COLO829 (cell line): ENCODE measurements around the gene PTPRN2.

ENCODE experiments used
- DNase-seq: peaks from one replicate; pipeline ENCODE4 v3.0.0; 2012; ENCODE audit warnings: low spot score

Gene PTPRN2

DNA sequence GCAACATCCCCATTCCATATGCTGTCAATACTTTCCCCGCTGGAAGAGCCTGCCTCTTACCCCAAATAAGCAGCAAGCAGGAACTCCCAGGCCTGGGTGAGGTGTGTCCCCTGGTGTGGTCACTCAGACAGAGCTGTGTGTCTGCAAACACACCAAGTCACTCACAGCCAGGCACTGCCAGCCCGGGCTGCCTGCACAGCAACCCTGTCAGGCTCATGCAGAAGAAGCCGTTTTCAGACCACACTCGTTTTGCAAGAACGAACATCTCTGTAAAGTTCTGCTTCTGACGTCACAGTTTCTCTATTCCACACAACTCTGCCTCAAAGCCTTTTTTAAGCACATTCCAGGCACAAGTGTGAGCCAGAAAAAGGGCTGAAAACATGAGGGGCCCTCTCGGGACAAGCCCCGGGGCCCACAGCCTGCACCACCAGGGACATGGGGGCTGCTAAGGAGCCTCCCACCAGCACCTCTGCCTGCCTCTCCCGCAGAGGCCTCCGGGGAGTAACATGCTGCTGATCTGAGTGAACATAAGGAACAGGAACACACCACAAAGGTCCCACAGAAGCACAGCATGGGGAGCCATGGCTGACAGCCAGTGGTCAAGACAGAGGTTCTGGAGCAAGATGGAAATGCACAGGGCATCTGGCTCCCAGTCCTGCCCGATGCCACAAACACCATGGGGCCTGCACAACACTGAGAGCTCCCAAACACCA is 11.4 kb downstream of the PTPRN2 start:
- no peak for DNase-seq

DNA sequence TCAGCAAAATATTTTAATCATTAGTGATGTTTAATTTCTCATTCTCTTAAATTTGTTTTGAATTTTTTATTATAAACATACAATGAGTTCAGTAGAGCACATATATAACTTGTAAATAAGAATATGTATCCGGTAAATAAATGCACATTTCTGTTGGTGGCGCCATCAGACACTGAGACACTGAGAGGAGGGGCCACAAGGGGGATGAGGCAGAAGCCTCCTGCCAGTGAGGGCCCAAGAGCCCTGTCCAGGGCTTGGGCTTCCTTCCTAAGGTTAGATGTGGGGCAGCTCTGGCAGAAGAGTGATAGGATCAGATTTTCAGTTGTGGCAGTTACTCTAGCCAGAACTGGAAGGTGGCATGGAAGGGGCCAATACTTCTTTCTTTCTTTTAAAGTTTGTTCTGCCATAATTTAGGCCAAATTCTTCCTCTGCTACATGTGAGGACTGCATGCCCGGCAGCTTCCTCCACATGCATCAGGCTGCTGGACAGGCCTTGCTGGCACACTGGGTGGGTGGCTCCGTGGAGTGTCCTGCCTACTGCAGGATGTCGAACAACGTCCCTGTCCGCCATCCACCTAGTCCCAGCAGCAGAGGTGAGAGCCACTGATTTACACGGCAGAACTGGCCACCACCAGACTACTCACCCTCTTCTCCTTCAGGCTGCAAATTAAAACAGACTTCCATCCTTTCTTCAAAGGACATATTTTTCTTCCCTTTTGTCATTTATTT is 13.2 kb downstream of the PTPRN2 start:
- DNase-seq: no peak

DNA sequence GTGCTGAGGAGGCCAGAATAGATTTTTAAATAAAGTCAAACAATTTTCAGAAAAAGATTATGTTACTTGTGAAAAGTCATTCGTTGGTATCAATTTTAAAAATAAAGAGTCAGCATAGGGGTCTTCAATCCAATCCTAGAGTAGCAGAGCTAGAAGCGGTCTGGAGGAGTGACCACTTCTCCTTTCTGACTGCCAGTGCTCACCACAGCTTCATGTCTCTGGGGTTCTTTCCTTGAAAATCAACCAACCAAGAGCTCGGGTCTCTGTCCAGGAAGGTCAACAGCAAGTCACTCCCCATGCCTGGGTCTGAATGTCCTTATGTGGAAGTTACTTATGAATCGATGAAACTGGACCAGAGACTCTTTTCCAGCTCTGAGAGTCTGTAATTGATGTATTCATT is 14.3 kb downstream of the PTPRN2 start:
- DNase-seq: no peak

DNA sequence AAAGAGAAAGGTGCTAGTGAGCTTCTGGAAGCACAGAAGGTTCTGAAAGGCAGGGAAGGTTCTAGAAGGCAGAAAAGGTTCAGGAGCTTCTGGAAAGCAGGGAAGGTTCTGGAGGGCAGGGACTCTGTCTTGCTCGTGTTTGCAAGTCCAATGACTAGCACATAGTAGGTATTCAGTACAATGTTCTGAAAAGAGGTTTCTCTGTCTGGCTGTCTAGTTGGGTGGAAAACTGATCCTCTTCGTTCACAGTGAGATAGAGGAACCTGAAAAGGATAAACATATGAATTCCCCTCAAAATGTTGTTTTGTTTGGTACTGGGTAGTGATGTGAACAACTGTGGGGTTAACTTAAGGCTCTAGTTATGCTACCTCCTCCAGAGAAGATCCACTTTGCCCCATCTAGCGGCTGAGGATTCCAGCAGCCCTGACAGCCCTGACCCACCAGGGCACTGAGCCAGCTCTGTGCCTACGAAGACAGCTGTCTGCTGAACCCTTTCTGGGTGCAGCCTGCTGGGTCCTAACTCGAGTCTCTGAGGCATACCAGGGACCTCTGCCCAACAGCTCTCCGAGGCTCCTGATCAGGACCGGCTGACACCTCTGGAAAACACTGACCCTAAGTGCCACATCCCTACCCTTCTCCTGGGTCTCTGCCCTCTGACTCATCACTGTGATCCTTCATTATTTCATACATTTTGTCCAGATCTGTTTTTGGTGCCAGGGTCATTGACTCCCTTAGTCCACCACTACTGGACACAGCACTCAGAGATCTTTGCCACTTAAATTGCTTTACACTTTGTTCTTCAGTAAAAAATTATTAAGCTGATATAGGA is 15.4 kb downstream of the PTPRN2 start:
- no peak for DNase-seq

DNA sequence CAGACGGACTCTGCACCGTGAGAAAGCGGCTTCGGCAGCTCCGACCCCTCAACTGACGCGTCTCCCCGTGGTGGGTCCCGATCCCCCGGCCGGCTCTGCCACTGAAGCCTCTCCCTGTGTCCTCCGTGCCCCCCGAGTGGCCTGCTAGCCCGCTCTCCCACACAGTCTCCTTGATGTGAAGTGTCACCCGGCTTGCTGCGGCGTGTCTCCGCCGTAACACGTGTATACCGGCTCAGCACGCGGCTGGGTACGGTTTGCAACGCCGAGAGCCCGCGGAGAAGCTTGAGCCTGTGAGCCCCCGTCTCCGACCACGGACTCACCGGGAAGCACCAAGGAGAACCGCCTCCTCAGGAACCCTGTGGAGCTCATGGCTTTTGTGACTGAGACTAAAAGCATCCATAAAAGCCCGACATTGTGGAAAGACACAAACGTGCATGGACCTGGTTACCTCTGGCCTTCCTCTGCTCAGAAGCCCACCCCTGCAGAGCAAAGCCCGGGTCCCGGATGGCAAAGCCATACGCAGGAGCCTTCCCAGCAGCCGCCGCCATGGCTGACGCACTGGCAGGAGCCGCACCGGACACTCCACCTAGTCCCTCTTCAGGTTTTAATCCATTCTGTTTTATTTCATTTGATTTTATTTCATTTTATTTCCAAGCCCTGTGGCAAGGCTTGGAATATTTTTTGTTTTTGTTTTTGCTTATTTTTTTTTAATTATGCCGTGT is 17.0 kb downstream of the PTPRN2 start:
- DNase-seq: no peak

DNA sequence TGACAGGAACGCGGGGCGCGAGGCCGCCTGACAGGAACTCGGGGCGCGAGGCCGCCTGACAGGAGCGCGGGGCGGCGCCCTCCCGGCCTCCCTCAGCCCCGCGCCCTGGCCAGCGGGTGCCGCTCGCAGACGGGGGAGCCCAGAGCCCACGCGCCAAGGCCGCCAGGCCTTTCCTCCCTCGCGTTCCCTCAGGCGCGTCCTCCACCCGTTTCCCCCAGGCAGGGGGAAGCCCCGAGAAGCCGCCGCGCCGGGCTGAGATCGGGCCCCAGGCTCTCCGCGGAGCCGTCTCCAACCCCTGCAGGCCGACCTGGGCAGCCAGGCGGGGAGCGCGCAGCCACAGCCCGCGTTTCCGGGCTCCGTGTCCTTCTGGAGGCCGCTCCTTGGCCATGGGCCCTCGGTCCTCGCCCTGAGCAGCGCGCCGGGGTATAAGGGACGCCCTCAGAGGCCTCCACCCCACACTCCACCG is 17.7 kb downstream of the PTPRN2 start:
- DNase-seq: no peak

DNA sequence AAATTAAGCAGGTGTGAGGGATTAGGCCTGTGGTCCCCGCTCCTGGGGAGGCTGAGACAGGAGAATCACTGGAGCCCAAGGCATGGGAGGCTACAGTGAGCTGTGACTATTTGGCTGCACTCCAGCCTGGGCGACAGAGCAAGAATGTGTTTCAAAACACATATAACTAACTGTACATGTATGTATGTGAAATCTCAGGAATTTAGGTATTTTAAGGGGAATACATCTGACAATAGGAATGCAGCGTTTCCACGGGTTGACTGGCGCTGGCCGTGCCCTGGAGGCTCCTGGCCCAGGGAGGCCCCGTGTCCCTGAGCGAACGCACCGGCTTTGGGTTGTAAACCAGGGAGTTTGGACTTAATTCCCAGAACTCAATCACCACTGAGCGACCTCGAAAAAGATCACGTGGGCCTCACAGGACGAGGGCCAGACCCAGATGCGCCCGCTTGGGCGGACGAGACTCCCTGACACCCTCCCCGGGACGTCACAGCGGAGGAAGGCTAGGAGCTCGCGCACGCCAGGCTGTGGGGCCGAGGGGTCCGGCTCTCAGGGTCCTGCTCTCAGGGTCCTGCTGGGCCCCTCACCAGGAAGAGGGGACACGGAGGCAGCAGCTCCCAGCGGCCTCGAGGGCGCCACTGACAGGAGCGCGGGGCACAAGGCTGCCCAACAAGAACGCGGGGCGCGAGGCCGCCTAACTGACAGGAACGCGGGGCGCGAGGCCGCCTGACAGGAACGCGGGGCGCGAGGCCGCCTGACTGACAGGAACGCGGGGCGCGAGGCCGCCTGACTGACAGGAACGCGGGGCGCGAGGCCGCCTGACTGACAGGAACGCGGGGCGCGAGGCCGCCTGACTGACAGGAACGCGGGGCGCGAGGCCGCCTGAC is 18.4 kb downstream of the PTPRN2 start:
- no peak for DNase-seq

DNA sequence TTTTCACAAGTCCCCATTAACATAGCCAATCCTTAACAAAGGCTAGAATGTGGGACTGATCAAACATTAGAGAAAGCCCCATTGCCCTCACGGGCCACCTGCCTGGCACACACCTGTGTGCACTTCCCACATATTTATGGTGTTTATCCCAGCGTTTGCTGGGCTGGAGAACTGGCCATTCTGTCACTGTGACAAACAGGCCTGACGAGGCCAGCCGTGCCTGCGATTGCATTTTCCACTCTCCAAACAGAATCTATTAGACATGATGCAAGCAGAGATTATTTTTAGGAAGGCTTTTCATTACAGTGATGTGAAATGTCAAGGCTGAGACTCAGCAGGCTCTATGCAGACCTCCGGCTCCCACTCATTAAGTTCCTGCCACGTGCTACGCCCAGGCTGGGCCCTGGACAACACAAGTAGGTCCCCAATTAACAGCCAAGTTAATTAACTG is 20.4 kb downstream of the PTPRN2 start:
- DNase-seq: no peak

DNA sequence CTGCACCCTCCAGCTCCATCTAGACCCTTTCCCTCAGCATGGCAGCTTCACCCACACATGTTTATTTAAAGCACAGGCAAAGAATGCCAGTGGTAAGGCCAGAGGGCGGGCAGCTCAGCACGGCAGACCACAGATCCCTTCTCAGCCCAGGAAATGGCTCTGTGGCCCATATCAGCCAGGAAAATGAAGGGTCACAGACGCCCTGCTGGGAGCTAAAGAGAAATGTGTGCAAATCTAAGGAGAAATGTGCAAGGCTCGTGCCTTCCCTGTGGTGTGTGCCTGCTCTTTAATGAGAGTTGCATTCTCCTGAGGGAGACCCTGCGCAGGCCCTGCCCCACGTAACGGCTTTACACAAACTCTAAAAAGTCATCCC is 23.0 kb downstream of the PTPRN2 start:
- no peak for DNase-seq

DNA sequence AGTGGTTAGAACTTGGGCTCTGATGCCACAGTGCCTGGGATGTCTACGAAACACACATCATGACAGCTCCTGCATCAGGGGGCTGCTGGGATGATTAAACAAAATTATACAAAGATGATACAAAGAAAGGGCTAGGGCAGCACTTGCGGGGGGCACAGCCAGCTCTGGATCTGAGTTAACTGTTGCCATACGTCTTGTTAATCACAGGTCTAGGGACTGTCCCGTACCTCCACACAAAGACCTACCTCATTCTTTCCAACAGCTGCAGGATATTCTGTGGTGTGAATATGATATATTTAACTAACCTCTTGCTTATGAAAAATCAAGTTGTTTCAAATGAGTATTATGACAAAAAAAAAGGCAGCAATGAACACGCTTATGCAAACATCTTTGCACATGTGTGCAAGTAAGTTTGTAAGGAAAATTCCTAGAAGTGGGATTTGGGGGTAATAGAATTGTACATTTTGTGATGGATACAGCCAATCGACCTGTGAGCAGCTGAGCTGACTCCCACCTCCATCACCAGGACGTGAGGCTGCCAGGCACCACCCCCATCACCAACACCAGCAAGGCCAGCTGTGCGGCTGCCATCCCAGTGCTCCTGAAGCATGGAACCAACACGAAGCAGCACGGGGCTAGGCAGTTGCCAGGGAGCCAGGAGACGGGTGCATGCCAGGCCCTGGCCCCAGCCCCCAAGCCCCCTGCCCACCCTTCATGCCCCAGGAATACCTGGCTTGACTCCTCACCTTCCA is 23.5 kb downstream of the PTPRN2 start:
- DNase-seq: no peak

DNA sequence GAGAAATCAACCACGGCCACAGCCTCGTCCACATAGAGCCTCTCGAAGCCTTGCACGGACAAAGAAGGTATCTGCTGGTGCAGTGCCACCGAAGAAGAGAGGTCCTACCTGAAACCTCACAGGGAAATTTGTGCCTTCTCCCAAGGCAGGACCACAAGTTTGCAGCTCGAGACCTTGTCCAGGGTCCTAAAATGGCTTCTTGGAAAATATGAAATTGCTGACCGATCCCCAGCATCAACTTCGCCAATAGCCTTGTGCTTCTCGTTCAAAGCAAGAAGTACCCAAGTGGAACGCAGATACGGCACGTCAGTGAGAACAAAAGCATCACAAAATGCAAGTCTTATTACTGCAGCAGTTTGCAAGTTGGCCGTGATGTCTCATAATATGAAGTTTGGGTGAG is 24.6 kb downstream of the PTPRN2 start:
- no peak for DNase-seq

DNA sequence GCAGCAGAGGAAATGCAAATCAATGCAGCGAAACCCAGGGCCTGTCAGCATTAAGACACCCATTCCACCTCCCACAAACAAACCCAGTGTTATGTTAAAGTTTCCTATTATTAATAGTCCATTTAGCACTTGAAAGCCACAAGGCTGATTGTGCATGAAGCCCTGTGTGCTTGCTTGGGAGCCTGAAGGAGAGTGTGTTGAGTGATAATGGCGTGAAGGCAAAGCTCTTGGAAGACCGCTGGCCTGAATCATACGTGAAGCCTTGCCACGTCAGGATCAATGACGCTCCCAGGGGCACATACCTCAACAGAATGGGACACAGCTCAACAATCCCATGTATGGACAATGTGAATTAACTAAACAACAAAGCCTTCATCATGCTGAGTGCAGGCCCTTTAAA is 25.1 kb downstream of the PTPRN2 start:
- DNase-seq: no peak

DNA sequence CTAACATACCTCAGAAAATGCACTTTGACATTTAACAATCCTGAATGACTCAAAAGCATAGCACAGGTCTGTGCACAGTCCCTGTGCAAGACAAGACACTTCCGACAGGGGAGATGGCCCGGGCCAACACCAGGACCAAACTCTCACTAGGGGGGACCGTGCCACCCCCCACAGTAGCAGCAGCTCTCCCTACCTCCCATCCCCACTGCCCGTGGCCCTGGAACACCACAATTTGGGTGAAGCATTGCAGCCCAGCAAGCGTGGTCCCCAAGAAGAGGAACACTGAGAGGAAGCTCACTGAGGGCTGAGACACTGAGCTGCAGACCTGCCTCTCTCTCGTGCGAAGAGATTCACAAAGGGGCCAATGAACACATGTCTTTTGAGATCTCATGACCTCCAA is 26.0 kb downstream of the PTPRN2 start:
- DNase-seq: no peak

DNA sequence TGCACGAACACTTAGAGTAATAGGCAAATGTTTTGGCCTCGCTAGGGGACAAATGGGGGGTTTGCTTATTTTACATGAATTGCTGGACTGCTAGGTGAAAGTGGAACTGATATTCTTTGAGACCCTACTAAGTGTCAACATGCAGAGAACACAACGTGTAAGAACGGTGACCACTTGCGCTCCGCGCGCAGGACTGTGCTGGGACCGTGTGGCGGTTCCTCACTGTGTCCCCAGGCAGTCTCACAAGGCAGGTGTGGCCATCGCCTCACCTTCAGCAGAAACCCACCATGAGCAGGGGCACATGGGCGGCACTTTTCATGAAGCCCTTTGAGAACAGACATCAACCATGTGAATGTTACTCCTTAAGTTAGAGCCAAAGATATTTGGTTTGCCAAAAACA is 27.2 kb downstream of the PTPRN2 start:
- no peak for DNase-seq

DNA sequence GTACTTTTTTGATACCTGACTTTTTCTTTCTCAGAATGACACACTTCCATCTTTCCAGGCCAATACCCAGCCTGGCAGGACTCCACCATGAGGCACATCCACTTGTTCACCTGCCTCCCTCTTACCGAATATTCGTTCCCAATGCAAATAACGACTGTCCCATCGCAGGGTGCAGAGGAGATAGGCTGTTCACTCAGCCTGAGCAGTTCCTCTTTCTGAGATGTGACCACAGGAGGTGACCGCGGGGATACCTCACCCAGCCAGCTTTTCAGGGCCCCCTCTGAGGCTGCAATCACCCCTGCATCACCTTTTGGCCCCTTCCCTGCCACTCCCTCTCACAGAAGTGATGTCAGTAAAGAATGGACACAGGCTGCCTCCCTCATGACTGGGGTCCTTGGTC is 28.3 kb downstream of the PTPRN2 start:
- no peak for DNase-seq

DNA sequence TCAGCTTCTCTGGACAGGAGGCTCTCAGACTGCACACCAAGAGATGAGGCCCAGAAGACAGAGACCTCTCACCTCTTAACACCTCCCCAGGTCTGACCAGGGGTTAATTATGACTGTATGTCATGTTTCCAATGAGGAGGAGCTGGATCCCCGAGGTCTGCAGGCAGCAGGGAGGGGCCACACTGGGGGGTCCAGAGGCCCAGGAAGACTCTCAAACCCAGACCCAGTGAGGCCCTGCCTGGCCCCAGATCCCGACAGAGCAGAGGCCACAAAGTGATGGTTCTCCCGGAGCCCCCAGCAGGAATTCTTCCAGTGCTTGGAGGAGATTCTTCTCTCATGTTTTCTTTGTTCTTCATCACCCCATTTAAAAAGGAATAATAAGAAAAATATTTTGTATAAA is 28.8 kb downstream of the PTPRN2 start:
- no peak for DNase-seq

DNA sequence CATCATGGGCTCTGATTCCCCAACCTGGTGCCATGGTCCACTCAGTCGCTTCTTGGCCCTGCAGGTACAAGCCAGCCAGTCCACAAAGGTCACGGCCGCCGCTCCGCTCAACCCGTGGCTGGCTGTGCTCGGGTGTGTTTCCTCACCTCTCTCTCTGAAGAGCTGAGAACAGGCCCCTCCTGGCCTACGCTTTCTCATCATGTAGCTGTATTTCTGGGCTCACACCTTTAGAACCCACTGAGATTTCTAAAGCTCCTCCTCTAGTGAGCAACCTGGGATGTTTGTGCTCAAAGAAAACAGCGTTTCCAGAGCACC is 30.2 kb downstream of the PTPRN2 start:
- no peak for DNase-seq

DNA sequence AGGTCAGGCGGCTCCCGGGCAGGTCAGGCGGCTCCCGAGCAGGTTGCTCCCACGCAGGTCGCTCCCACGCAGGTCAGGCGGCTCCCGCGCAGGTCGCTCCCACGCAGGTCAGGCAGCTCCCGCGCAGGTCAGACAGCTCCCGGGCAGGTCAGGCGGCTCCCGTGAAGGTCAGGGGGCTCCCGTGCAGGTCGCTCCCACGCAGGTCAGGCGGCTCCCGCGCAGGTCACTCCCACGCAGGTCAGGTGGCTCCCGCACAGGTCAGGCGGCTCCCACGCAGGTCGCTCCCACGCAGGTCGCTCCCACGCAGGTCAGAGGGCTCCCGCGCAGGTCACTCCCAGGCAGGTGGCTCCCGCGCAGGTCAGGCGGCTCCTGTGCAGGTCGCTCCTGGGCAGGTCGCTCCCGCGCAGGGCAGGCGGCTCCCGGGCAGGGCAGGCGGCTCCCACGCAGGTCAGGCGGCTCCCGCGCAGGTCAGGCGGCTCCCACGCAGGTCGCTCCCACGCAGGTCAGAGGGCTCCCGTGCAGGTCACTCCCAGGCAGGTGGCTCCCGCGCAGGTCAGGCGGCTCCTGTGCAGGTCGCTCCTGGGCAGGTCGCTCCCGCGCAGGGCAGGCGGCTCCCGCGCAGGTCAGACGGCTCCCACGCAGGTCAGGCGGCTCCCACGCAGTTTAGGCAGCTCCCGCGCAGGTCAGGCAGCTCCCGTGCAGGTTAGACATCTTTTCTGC is 30.7 kb downstream of the PTPRN2 start:
- DNase-seq: no peak

DNA sequence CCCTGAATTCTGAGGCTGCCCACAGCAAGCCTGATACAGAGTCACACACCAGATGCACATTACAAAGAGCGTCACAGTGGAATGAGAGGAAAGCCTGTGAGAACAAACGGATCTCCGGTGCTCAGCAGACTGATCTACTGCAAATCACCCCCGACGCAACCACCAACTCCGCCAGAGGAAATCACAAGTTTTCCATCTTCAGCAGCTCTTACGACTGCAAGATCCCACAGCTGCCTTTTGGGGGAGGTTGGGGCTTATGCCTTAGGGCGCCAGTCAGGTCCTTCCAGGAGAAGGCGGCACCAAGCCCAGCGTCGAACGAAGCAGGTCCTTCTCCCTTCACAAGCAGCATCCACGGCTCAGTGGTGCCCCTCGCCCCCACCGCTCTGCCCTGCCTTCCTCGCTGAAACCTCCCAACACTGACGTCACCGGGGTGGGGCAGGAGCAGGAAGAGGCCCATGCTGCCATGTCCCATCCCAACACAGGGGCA is 32.5 kb downstream of the PTPRN2 start:
- no peak for DNase-seq
